ENCODE measurements around the gene ASB16. TPM values are rescaled to one million over a fixed set of nuclear protein-coding genes. Genes with fewer than 3 reads are reported as not detected.

The ASB16 gene
- total and polyA plus RNA-seq, 3 experiments from 2014 or later = 0.10 to 0.11 TPM; not detected in 1

GRCh38 chr17:44193326-44194084 lies 23.0 kb downstream of the ASB16 start:
- no peaks in the 10 kb centered on the region for H3K9me3 ChIP-seq (ENCODE audit: low read length)
- no peaks in the 10 kb centered on the region for H3K27me3 Mint-ChIP-seq
- peaks cover 0 to 78% (median 12%) of the 10 kb centered on the region in 3 donors for H3K36me3 Mint-ChIP-seq
- H3K4me3 ChIP-seq (ENCODE audit: low read length) = no peak overlapping the region
- H3K4me3 Mint-ChIP-seq = no peak overlapping the region
- H3K27ac Mint-ChIP-seq = peak overlapping the region in 1 of 8 donors; percentile 45
- POLR2A ChIA-PET = no interaction called here
- peaks cover 18 to 25% (median 23%) of the 10 kb centered on the region in 3 donors for H3K4me1 Mint-ChIP-seq
- peaks cover 36% of the 10 kb centered on the region for H3K36me3 ChIP-seq (ENCODE audit: insufficient read depth, low read length)
- H3K9me3 Mint-ChIP-seq = no peaks in the 10 kb centered on the region
- peaks cover 12% of the 10 kb centered on the region for H3K4me1 ChIP-seq (ENCODE audit: insufficient read depth, low read length)
- H3K27me3 ChIP-seq (ENCODE audit: insufficient read depth, low read length, poor library complexity, severe bottlenecking) = no peaks in the 10 kb centered on the region
- no peak for DNase-seq
- CTCF ChIA-PET = interaction anchor here (1.2 kb wide), 1 partner anchor 11 kb away, joined by 3 read pairs; no protein-coding TSS in a partner anchor
- no peak overlapping the region for H3K27ac ChIP-seq (ENCODE audit: low read depth, low read length)

DNA sequence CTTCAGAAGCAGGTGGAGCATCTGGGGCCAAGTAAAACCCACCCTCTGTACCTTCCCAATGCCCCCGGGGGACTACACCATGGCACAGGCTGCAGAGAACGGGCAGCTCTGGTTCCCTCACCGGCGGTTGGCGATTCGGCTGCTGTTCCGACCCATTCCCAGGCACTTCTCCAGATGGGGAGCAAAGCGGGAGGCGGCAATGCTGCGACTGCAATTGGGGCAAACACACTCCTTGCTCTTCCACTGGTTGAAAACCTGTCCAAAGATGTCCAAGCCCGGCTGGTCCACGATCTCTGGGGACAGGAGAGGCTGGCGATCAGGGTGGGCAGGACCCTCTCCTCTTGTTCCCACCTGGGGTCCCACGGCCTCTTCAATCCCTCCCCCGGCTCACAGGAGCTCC lies 26.6 kb downstream of the ASB16 start:
- ChIA-PET POLR2A (interaction anchor here (4.2 kb wide), 1 partner anchor 11 kb away, joined by 33 read pairs; the partner anchor contains the start of gene TMUB2), CTCF (interaction anchor here (0.9 to 2.3 kb wide), 4 partner anchors 11 to 149 kb away, joined by 4 to 13 read pairs (median 6); partner anchors contain the start of gene TMUB2)
- no peaks in the 10 kb centered on the region for H3K9me3 Mint-ChIP-seq
- Histone ChIP-seq H3K36me3 (ENCODE audit: insufficient read depth, low read length) (peaks cover 30% of the 10 kb centered on the region), H3K4me1 (ENCODE audit: insufficient read depth, low read length) (peaks cover 16% of the 10 kb centered on the region), H3K4me3 (ENCODE audit: low read length) (no peak overlapping the region), H3K27me3 (ENCODE audit: insufficient read depth, low read length, poor library complexity, severe bottlenecking) (no peaks in the 10 kb centered on the region), H3K27ac (ENCODE audit: low read depth, low read length) (no peak overlapping the region), H3K9me3 (ENCODE audit: low read length) (no peaks in the 10 kb centered on the region)
- H3K27me3 Mint-ChIP-seq = no peaks in the 10 kb centered on the region
- DNase-seq = no peak
- peaks cover 20 to 31% (median 22%) of the 10 kb centered on the region in 3 donors for H3K4me1 Mint-ChIP-seq
- peak overlapping the region in 6 of 8 donors; percentile 65 to 96 (median 86) for H3K27ac Mint-ChIP-seq
- peaks cover 0 to 58% (median 8%) of the 10 kb centered on the region in 3 donors for H3K36me3 Mint-ChIP-seq
- peak overlapping the region in 2 of 7 donors; percentile 56 to 94 for H3K4me3 Mint-ChIP-seq

DNA sequence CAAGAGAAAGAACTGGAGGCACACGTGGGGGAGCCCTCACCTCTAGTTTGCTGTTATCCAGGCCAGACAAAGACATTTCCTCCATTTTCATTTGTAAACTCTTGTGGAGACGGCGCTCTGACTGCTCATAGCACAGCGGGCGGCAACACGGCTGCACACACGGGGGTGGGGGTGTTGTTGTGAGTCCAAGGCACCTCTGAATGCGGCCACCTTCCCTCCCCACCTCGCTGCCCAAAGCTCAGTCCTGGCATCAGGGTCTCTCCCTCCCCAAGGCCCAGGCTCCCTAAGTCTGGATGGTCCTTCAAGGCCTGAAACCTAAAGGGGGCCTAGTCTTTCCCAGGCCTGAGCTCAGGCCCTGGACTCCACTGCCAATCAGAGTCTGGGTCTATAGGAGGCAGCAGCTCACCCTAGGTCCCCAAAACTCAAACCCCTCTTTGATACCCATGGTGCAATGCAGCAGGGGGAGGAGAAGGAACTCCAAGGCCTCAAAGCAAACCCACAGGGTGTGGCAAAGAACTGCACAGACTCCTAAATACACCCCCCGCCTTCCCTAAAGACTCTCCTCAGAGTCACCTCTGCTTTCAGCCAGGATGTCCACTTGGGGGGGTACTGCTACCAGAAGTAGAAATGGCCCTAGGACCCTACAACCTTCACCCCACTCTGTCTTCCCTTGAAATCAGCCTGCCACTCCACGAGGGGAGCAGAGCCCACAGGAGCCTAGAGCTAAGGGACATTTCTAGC lies 27.6 kb downstream of the ASB16 start:
- Histone ChIP-seq H3K36me3 (ENCODE audit: insufficient read depth, low read length) (peaks cover 30% of the 10 kb centered on the region), H3K4me1 (ENCODE audit: insufficient read depth, low read length) (peaks cover 19% of the 10 kb centered on the region), H3K9me3 (ENCODE audit: low read length) (no peaks in the 10 kb centered on the region), H3K4me3 (ENCODE audit: low read length) (peak overlapping the region; percentile 84), H3K27ac (ENCODE audit: low read depth, low read length) (peak overlapping the region; percentile 76), H3K27me3 (ENCODE audit: insufficient read depth, low read length, poor library complexity, severe bottlenecking) (no peaks in the 10 kb centered on the region)
- Mint-ChIP-seq H3K4me1 (peaks cover 26 to 40% (median 30%) of the 10 kb centered on the region in 3 donors), H3K27me3 (no peaks in the 10 kb centered on the region), H3K36me3 (peaks cover 0 to 50% (median 8%) of the 10 kb centered on the region in 3 donors), H3K27ac (peak overlapping the region; percentile 84 to 96 (median 85)), H3K4me3 (peak overlapping the region; percentile 87 to 96 (median 88)), H3K9me3 (no peaks in the 10 kb centered on the region)
- CTCF ChIA-PET = interaction anchor here (0.9 to 2.3 kb wide), 8 partner anchors 9 to 148 kb away, joined by 3 to 13 read pairs (median 4); partner anchors contain the start of genes HDAC5 and TMUB2
- peak in 3 of 5 donors; percentile 47 to 76 (median 66) for DNase-seq
- POLR2A ChIA-PET = interaction anchor here (0.6 to 5.4 kb wide), 5 partner anchors 12 to 129 kb away, joined by 4 to 54 read pairs (median 7); partner anchors contain the start of genes TMUB2 and UBTF

DNA sequence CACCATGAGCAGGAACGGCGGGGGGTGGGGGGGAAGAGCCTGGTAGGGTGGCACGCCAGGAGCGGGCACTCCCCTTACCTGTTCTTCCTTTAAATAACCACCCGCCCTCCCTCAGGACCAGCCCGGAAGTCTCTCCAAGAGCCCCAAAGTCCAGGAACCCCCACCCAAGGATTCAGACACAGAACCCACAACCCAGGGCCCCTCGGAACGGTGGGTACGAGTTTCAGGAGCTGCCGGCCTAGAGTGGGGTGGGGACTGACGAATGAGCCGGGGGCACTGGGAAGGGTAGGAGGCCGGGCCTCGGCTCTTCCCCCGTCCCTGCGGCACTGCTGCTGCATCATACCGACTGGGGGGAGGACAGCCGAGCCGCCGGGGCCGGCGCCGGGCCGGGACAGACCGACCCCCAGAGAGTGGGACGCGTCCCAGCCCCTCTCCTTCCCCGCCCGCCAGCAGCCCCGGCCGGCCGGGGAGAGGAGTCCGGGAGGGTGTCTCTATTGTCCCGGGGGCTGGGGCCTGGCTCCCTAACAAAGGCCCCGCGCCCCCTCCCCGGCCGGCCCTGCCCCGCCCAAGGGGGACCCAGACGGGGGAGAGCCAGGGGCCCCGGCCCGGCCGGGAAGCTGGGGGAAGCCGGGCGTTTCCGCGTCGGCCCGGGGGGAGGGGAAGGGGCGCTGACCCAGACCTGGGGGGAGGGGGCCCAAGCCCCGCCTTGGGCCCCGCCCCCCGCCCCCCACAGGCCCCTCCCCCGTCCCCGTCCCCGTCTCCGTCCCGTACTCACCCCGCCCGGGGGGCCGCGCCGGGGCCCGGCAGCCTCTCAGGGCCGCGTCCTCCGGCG lies 28.4 kb downstream of the ASB16 start:
- CTCF ChIA-PET = interaction anchor here (0.9 to 2.3 kb wide), 6 partner anchors 10 to 147 kb away, joined by 3 to 13 read pairs (median 4); partner anchors contain the start of gene HDAC5
- DNase-seq = peak; percentile 45 to 75 (median 52)
- H3K27ac Mint-ChIP-seq = peak overlapping the region; percentile 84 to 96 (median 85)
- H3K4me3 Mint-ChIP-seq = peak overlapping the region; percentile 87 to 96 (median 88)
- Histone ChIP-seq H3K4me3 (ENCODE audit: low read length) (peak overlapping the region; percentile 84), H3K27me3 (ENCODE audit: insufficient read depth, low read length, poor library complexity, severe bottlenecking) (no peaks in the 10 kb centered on the region), H3K36me3 (ENCODE audit: insufficient read depth, low read length) (peaks cover 29% of the 10 kb centered on the region), H3K27ac (ENCODE audit: low read depth, low read length) (peak overlapping the region; percentile 76), H3K4me1 (ENCODE audit: insufficient read depth, low read length) (peaks cover 27% of the 10 kb centered on the region), H3K9me3 (ENCODE audit: low read length) (no peaks in the 10 kb centered on the region)
- no peaks in the 10 kb centered on the region for H3K9me3 Mint-ChIP-seq
- peaks cover 0 to 1% of the 10 kb centered on the region in 2 donors for H3K27me3 Mint-ChIP-seq
- POLR2A ChIA-PET = interaction anchor here (0.6 to 5.4 kb wide), 7 partner anchors 13 to 829 kb away, joined by 4 to 54 read pairs (median 5); partner anchors contain the start of genes TMUB2 and UBTF
- H3K36me3 Mint-ChIP-seq = peaks cover 0 to 45% (median 8%) of the 10 kb centered on the region in 3 donors
- peaks cover 33 to 48% (median 38%) of the 10 kb centered on the region in 3 donors for H3K4me1 Mint-ChIP-seq

DNA sequence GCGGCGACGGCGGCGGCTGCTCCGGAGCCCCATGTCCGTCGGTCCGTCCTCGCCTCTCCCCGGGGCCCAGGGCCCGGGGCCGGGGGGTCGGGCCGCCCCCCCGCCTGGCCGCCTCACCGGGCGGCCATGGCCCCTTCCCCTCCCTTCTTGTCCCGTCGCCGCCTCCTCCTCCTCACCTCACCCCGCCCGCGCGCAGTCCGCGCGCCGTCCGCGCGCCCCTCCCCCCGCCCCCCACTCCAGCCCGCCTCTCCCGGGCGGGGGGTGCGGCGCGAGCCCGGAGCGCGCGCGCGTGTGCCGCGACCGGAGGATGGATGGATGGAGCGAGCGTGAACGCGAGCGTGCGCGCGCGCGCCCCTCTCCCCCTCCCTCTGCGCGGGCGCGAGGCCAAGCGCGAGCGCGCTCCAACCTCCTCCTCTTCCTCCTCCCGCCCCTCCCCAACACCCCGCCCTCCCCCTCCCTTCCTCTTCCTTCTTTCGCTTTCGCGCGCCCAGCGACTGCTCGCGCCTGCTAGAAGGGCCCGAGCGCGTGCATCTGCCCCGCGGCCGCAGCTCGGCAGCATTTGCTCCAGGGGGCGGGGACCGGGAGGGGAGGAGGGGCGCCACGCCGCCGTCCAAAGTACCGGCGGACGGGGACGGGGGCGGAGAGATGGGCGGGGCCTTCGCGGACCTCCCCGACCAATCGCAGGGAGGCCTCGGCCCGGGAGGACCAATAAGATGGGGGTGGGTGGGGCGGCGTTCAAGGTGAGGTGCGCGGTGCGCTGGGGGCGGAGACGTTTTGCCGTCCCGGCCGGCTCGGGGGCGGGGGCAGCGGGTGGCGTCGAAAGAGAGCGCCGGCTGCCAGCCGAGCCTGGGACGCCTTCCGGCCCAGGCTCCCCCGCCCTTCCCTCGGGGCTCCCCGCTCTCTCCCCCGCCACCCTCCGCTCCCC lies 29.3 kb downstream of the ASB16 start, which contains the start of gene ATXN7L3:
TSS of gene ATXN7L3 (minus strand) at position 332 of the 925 bp plus-strand sequence. CDS start 1,814 bp downstream, outside the sequence.
- Mint-ChIP-seq H3K27ac (peak within 1 kb of the TSS; percentile 86 to 98 (median 94)), H3K4me1 (peaks cover 38 to 51% (median 41%) of the 10 kb centered on the region in 3 donors), H3K9me3 (no peaks in the 10 kb centered on the region), H3K4me3 (peak within 1 kb of the TSS; percentile 87 to 96 (median 91)), H3K27me3 (peaks cover 0 to 1% of the 10 kb centered on the region in 2 donors), H3K36me3 (peaks cover 0 to 36% (median 5%) of the 10 kb centered on the region in 3 donors)
- ChIA-PET POLR2A (interaction anchor here (0.7 to 5.4 kb wide), 8 partner anchors 10 to 1925 kb away, joined by 3 to 54 read pairs (median 4); partner anchors contain the start of genes HDAC5, TMUB2 and UBTF), CTCF (interaction anchor here (3.0 kb wide), 1 partner anchor 10 kb away, joined by 28 read pairs; no protein-coding TSS in a partner anchor)
- Histone ChIP-seq H3K4me3 (ENCODE audit: low read length) (peak within 1 kb of the TSS; percentile 84), H3K27me3 (ENCODE audit: insufficient read depth, low read length, poor library complexity, severe bottlenecking) (no peaks in the 10 kb centered on the region), H3K4me1 (ENCODE audit: insufficient read depth, low read length) (peaks cover 30% of the 10 kb centered on the region), H3K9me3 (ENCODE audit: low read length) (no peaks in the 10 kb centered on the region), H3K36me3 (ENCODE audit: insufficient read depth, low read length) (peaks cover 20% of the 10 kb centered on the region), H3K27ac (ENCODE audit: low read depth, low read length) (peak within 1 kb of the TSS; percentile 76)
- DNase-seq = peak; percentile 96 to 100 (median 99)

- POLR2A ChIA-PET = interaction anchor here (1.0 to 5.4 kb wide), 4 partner anchors 14 to 127 kb away, joined by 4 to 54 read pairs (median 18); partner anchors contain the start of genes HDAC5, TMUB2 and UBTF
- no peaks in the 10 kb centered on the region for H3K27me3 ChIP-seq (ENCODE audit: insufficient read depth, low read length, poor library complexity, severe bottlenecking)
- H3K4me1 ChIP-seq (ENCODE audit: insufficient read depth, low read length) = peaks cover 30% of the 10 kb centered on the region
- no peak for DNase-seq
- H3K27ac ChIP-seq (ENCODE audit: low read depth, low read length) = peak overlapping the region; percentile 64
- Mint-ChIP-seq H3K4me3 (peak overlapping the region; percentile 80 to 92 (median 90)), H3K36me3 (peaks cover 0 to 31% (median 5%) of the 10 kb centered on the region in 3 donors), H3K4me1 (peaks cover 38 to 49% (median 41%) of the 10 kb centered on the region in 3 donors), H3K27ac (peak overlapping the region; percentile 69 to 98 (median 92)), H3K9me3 (no peaks in the 10 kb centered on the region), H3K27me3 (peaks cover 0 to 1% of the 10 kb centered on the region in 2 donors)
- peaks cover 12% of the 10 kb centered on the region for H3K36me3 ChIP-seq (ENCODE audit: insufficient read depth, low read length)
- no peaks in the 10 kb centered on the region for H3K9me3 ChIP-seq (ENCODE audit: low read length)
- CTCF ChIA-PET = interaction anchor here (0.9 to 3.0 kb wide), 4 partner anchors 9 to 20 kb away, joined by 3 to 28 read pairs (median 6); no protein-coding TSS in a partner anchor
- H3K4me3 ChIP-seq (ENCODE audit: low read length) = peak overlapping the region; percentile 66
Measured at GRCh38 chr17:44200478-44201155, 30.1 kb downstream of the ASB16 start.
